H1 (cell line): ENCODE measurements around the gene NECTIN2.
A peak's percentile ranks its signal among the peaks of the same experiment; 100 is the strongest.

Experiments used
- CTCF ChIP-seq, 3 experiments: IDR thresholded peaks; 1 replicate in 2 of 3; 2 replicates in 1 of 3; pipeline versions ENCODE4 v1.5.1 to v1.6.1; 2011; ENCODE audit warnings: low read length in 3 of 3, mild to moderate bottlenecking in 3 of 3, inconsistent platforms in 2 of 3, low read depth in 1 of 3, moderate library complexity in 1 of 3; ENCODE audit not compliant: insufficient read depth in 1 of 3; ENCODE audit errors: control extremely low read depth in 1 of 3
- HDAC2 ChIP-seq, 2 experiments: fragments of 300-600 bp in 1 of 2; sonication (generic) in 1 of 2; IDR thresholded peaks; 2 replicates each; pipeline ENCODE4 v1.6.1; 2011 to 2012; ENCODE audit warnings: low read depth in 2 of 2, low read length in 2 of 2, mild to moderate bottlenecking in 2 of 2, moderate library complexity in 2 of 2, borderline replicate concordance in 1 of 2, inconsistent platforms in 1 of 2
- KDM1A ChIP-seq: fragments of 200-600, 300-600 bp; sonication (generic); IDR thresholded peaks from 2 replicates; pipeline ENCODE4 v1.7.1; 2016; ENCODE audit warnings: mild to moderate bottlenecking, low read length, borderline replicate concordance
- POLR2A ChIP-seq, 2 experiments: IDR thresholded peaks; 1 replicate in 1 of 2; 2 replicates in 1 of 2; pipeline ENCODE4 v1.6.1; 2011; ENCODE audit warnings: low read depth in 2 of 2, low read length in 2 of 2, mild to moderate bottlenecking in 2 of 2; ENCODE audit errors: control extremely low read depth in 1 of 2
- POLR2AphosphoS5 ChIP-seq: IDR thresholded peaks from 2 replicates; pipeline ENCODE4 v1.6.1; 2011; ENCODE audit warnings: low read depth, low read length
- TCF12 ChIP-seq: IDR thresholded peaks from 2 replicates; pipeline ENCODE4 v1.6.1; 2011; ENCODE audit warnings: low read depth, mild to moderate bottlenecking, low read length

GRCh38 chr19:44879309-44880065 is 33.4 kb downstream of the NECTIN2 start:
- TF ChIP-seq CTCF (IDR thresholded peaks at IDR 0.05; ENCODE audit: control extremely low read depth in 1 of 3, insufficient read depth in 1 of 3, low read depth in 1 of 3, low read length in 3 of 3) (no peak), POLR2AphosphoS5 (peak; percentile 38; the same call in 1 of the 2 replicates), KDM1A (no peak), TCF12 (no peak), HDAC2 (IDR thresholded peaks at IDR 0.05; ENCODE audit: borderline replicate concordance in 1 of 2, low read depth in 2 of 2, low read length in 2 of 2) (no peak), POLR2A (IDR thresholded peaks at IDR 0.05; ENCODE audit: control extremely low read depth in 1 of 2, low read depth in 2 of 2, low read length in 2 of 2) (no peak)
